G401 (cell line): ENCODE measurements around the gene RELCH. TPM values are rescaled to one million over a fixed set of nuclear protein-coding genes. Genes with fewer than 3 reads are reported as not detected.

Experiments used
- DNase-seq: peaks from one replicate; pipeline ENCODE4 v3.0.0-alpha.2; 2015; ENCODE audit warnings: low spot score
- in situ Hi-C: cut with HindIII; loops from 2 replicates; pipeline ENCODE4 v1.10.0; 2016; ENCODE audit warnings: low sequenced_read_pairs, mixed read lengths
- total RNA-seq: library from RNA; depleted of rRNA; stranded (reverse); fragments of >200 nt; shearing (Covaris generic); gene quantifications from 2 replicates; pipeline ENCODE4 v1.2.3, GENCODE V29; 2014

The RELCH gene
- total RNA-seq, 1 experiment from 2014 or later, result 29.0 TPM

DNA sequence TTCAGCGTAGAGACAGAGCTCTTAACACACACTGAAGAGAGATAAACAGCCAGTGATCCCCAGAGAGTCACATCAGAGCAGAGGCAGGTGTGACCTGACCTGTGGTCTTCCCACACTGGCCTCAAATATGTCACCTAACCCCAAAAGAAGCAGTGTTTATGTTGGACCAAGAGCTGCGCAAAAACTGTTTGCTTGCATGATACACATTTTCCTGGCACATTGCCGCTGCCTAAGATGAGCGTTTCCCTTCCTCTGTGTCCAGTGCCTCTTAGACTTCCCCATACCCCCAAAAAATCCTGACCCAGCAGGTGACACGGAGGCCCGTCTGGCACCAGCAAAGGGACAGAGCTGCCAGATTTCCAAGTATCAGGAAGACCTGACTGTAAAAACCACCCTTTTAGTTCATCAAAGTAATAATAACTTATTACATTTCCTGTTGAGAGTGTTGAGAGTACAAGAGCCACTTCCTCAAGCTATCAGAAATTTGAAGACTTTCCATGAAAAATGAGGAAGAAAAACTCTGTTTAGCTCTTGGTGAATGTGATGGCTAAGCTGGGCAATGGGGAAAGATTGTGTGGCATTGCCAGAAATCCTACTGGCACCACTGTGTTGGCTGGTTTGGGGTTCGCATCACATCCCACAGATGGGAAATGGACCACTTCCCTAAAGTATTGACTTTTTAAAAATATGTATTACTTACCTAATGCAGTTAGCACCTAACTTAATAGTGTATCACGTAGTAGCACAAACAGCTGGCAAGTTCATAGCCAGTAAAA lies 144.7 kb downstream of the RELCH start:
- DNase-seq, result no peak
- in situ Hi-C loops, result no loop called here

DNA sequence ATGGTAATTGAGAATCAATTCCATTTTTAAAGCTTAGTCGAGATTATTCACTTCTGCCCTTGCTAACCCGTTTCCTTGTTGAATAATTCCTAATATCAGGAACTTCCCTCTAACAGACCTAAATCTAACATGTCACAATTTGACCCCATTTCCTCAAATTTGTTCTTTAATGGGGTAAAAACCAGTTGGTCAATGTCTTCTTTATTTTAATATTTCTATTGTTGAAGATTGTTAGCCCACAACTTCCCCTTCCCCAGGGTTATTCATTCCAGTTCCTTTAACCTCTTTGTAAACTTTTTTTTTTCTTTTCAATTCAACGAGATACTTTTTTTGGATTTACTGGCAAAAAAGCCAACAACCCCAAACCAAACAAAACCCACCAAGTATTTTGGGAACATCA lies 145.4 kb downstream of the RELCH start:
- no peak for DNase-seq
- in situ Hi-C loops, result no loop called here

DNA sequence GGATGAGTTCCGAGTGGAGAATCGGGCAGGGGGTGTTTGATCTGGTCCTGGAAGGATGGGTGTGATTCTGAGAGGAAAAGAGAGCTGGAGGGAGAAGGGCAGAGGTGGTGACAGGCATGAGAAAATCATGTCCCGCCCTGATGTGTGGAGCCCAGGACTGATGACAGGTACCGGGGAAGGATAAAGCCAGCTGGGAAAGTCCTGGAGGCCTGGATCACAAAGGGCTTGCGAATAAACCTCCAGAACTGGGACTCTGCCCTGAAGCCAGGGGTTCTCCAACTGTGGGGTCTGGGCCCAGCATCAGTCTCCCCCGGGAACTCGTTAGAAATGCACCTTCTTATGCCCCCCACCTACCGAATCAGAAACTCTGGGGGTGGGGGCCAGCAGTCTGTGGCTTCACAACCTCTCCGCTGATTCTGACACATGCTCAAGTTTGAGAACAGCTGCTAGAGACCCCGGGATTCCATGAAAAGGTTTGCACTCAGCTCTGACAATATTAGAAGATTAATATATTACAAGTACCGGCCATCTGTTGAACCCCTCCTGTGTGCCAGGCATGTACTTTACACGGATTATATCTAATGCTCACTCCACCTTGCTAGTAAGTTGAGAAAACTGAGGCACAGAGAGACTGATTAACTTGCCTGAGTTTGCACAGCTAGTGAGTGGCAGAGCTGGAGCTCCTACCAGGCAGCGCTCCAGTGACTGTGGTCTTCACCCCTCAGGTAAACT lies 146.1 kb downstream of the RELCH start:
- no peak for DNase-seq
- in situ Hi-C loops, result no loop called here

DNA sequence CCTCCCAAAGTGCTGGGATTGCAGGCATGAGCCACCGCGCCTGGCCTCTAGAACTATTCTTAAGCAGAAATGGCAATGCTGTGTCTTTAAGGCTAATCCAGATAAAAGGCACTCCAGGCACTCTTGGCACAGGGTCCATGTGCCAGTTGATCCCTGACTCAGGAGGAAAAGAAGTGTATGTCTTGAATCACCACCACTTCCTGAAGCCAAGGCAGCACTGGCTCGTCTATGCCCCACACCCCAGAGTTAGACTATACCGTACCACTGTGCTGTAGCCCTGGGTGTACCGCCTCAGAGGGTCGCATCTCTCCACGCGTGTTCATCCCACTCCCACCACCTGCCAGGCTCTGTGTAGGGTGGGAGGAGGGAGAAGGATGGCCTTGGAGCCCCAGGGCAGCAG lies 147.1 kb downstream of the RELCH start:
- in situ Hi-C loops, result no loop called here
- no peak for DNase-seq

DNA sequence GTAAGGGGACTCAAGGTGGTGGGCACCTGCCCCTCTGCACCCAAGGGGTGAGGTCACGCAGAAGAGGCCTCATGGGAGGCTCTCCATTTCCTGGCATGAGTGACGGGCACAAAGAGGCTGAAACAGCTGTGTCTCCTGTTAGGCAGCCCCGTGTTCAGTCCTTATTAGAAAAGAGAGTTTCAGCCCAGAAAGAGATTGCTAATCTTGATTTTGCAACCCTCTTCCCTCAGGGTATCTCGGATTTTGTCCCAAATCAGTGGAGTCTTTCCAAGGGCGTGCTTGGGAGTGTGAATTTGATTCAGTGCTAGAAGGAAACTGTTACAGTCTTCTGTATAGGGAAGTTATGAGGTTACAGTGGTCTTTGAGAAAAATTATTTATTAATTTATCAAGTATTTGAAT lies 148.4 kb downstream of the RELCH start:
- in situ Hi-C loops, result no loop called here
- DNase-seq, result no peak

DNA sequence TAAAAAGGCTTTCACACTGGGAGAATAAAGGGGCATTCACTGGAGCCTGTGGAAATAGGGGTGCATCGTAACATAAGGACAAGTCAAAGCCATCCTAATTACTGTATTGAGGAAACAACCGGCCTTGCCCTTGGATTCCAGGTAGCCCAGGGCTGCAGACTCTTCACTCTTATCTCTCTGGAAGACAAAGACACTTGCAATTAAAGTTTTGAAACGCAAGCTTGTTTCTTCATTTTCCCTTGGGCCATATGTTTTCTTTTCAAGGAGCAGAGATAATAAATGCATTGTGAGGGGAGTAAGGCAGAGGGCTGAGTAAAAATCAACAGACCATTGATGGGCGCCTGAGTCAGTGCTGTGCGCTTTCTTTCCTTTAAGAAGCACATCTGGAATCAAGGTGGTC lies 149.6 kb downstream of the RELCH start:
- DNase-seq, result no peak
- in situ Hi-C loops, result no loop called here

DNA sequence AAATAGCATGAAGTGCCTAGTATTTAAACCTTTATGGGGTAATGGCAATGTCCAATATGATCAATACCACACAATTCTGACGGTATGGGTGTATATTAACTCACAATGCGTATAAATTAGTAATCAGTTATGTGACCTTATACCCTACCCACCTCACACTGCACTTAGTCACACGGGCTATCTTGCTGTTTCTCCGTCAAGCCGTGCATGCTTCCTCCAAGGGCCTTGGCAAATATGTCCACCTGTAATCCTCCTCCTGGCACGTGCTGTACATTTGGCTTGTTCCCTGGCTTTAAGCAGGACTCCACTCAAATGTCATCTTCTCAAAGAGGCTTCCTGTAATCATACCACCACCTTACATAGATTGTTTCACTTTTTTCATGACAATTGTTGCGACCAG lies 150.3 kb downstream of the RELCH start:
- in situ Hi-C loops, result no loop called here
- DNase-seq, result no peak

DNA sequence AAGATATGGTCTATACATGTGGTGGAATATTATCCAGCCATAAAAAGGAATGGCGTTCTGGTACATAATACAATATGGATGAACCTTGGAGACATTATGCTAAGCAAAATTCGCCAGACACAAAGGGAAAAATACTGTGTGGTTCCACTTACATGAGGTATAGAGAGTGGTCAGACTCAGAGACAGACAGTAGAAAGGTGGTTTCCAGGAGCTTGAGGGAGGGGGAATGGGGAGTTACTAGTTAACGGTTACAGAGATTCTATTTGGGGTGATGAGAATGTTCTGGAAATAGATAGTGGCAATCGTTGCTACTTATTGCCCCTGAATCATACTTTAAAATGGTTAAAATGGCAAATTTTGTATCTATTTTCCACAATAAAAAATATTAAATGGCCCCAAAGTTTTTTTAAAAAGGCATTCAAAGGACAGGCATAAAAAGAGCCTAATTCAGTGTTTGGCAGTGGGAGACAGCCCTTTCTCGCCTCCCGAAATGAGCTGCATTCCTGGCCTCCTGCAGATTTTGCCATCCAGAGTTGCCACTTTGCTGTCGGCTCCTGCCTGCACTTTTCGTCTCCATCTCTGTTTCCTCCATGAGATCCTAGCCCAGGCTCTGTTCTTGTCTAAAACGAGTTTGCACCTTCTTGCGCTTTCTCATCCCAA lies 151.5 kb downstream of the RELCH start:
- in situ Hi-C loops, result no loop called here
- no peak for DNase-seq

DNA sequence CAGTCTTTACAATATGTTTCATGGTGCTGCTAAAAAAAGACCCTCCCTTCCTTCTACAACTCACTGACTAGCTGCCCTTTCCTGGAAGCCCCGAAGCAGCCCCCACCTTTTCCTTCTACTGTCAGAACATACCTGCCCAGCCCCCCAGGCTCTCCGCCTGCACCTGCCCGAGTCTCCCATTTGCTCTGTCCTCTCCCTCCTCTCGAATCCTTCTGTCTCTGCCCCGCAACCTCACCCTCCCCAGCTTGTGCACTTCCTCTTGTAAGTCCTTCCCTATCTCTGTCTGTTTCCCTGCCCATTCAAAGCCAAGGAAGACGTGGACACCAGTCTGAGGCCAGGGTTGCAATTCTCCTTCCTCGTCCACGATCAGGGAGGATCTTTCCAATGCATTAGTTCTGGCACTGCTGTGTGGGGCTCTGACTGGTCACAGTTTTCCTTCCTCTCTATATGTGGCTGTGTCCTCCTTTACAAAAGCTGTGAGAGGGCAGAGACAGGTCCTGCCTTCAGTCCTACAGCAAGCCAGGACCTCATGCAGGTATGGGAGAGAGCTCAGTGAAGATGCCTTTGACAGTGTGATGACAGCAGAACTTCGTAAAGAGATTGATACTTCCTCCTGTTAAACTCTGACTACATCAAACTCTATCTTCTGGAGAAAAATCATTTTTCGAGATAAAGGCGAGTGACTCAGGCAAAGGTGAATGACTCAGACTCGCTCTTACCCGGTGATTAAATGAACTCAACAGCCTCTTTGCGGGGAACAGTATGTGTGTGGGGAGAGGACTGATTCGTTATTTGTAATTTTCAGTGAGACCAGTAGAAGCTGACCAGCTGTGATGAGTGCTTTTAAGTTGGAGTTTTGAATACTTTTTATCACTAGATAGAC lies 152.3 kb downstream of the RELCH start:
- in situ Hi-C loops, result no loop called here
- DNase-seq, result no peak

DNA sequence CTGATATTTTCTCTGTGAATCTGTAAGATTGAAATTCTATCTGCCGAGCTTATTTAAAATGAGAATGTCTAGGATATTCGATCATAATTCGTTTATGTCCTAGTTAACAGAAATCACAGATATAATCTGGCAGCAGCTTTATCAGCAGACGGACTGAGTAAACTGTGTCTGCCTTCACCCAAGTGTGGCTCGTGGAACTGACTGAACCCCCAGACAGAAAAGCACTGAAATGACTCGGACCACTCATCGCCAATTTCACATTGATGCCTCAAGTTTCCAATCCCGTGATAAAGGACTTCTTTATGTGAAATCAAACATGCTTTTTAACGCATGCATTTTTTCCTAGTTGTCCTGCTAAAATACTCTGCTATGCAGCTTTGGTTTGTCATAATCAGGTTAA lies 153.9 kb downstream of the RELCH start:
- in situ Hi-C loops, result no loop called here
- no peak for DNase-seq

DNA sequence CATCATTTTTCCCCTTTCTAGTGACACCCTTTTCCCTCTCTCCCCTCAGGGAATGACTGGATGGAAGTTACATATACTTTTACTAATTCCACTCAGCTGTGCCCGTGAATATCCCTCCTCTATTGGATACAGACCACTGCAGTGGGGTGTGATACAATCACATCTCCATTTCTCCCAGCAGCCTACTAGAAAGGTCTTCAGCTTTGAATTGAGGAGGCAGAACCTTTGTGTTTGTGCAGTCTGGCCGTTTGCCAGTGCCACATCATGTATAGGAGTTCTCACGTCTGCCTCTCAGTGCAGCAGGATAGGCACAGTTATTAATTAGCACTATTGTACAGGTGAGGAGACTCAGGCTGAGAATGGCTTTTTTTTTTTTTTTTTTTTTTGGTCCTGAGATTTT lies 154.4 kb downstream of the RELCH start:
- in situ Hi-C loops, result no loop called here
- DNase-seq, result no peak

DNA sequence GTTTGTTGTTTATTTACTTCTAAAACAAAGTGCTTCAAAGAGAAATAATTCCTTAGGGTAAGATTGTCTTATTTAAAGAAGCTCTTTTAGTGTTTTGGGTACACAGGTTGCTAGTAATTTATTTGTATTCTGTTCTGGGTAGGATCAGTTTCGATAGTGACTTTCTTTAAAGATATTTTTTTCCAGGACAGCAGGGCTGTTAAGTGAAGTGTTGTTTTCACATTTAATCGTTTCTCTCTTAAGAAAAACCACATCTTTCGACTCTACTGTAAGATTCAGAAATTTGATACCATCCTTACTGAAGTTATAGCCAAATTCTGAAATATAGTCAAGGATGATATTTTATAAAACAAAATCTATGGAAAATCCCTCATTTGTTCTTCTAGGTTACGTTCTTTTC lies 155.8 kb downstream of the RELCH start:
- in situ Hi-C loops, result no loop called here
- DNase-seq, result no peak

DNA sequence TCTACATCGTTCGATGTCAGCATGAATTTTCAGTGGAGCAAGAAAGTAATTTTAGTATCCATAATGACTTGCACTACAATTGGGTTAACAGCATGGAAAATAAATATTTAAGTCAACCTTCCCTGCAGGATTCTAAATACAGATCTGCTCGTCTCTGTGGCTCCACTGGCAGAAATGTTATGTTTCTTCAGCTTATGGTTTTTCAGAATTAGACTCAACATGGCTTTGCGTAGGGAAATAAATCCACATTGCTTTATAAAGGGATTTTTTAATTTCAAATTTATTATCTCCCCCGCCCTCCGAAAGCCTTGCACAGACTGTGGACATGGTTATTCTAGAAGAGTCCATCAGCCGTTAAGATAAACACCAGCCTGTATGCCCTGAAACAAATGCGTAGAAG lies 156.3 kb downstream of the RELCH start:
- DNase-seq, result no peak
- in situ Hi-C loops, result no loop called here

DNA sequence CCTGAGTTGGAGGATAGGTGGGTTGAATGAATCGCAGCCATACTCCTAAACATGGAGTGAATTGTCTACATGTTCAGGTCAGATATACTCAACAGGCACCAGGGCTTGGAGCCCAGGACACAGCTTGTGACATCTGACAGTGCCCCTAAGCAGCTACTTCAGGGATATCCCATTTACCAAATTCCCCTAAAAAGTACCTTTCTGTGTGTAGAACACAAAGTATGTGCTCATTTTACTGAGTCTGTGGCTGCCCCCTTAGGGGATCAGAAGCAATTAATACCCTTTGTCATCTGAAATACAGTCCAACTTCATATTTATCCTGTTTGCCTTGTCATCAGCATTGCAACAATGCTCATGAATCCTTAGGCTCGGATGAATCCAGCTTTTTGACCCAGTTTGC lies 158.9 kb downstream of the RELCH start:
- DNase-seq, result no peak
- in situ Hi-C loops, result no loop called here

DNA sequence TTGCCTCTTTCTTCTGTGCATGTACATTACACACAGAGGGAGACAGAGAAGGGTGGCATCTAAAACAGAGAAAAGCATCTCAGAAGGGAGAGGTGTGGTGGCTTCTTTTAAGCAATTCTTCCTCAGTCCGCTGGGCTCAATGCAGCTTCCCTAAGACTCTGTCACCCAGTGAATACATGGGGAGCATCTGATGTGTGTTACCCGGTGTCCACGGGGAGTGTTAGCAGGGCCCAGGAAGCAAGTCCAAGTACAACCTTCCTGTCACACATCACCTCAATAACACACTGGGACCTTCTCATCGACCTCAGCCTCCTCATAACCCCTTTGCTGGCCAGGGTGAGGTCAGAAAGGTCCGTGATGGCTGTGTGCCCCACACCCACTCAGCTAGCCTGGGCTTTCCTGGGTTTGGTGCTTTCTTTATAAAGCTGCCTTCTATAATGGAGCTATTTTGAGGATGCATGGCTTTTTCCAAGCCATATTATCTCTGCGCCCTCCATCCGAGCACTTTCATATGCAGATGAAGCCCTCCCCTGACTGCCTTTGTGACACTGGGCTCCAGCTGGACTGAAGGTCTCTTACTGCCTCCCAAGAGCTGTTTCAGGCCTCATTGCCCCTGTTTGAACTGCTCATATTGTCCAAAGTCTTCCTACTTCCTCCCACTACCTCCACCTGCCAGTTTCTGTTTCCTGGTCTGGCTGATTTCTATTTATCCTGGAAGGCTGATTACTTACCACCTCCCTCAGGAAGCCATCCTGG lies 159.5 kb downstream of the RELCH start:
- no peak for DNase-seq
- in situ Hi-C loops, result no loop called here

DNA sequence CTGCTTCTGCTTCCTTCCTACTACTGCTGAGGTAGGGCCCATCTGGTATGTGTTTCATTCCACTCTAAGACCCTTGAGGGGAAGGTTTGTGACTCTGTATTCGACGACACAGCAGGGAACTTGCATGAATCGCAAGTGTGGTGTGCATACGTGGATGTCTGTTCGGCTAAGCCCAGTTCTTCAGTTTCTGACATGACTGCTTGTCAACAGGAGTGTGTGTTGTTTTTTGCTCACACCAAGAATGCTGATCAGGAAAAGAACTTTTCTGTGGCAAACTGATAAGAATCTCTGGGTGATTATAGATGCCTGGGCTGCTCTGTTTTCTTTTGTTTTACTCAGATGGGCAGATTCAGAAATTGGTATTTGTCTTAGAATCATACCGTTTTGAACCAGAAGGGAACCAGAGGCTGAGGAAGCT lies 160.0 kb downstream of the RELCH start:
- DNase-seq, result no peak
- in situ Hi-C loops, result no loop called here

DNA sequence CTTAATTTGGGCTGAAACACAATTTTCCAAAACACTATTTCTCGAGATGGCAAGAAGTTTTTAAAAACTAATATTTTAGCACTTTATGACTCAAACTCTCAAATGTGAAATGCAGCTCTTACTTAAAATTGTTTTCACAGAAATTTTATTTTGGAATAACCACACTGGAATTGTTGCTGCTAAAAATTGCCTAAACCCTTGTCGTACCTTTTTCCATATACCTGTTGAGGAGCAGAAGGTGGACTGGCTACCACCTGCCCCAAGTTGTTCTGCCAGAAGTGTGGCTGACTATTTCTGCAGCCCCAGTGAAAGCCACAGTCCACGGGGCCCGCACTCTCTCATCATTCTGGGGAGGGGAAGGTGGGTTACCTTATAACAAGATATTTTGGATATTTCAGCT lies 161.4 kb downstream of the RELCH start:
- in situ Hi-C loops, result no loop called here
- DNase-seq, result no peak

DNA sequence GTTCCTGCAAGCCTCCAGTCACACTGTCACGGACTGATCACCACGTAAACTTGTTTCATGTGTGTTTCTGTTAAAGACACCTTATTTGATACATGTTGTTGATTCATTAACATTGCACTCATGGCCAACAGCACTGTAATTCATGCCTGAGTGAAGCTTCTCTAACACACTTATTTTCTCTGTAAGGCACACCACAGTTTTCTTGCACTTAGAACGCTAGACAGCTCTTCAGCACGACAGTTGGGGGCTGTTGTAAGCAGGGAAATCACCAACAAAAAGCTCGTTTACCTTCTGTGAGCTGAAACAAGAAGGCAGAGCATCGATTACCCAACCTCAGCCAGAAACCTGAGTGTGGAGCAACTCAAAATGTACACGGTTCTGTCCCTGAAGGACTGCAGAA lies 166.1 kb downstream of the RELCH start:
- in situ Hi-C loops, result no loop called here
- no peak for DNase-seq

DNA sequence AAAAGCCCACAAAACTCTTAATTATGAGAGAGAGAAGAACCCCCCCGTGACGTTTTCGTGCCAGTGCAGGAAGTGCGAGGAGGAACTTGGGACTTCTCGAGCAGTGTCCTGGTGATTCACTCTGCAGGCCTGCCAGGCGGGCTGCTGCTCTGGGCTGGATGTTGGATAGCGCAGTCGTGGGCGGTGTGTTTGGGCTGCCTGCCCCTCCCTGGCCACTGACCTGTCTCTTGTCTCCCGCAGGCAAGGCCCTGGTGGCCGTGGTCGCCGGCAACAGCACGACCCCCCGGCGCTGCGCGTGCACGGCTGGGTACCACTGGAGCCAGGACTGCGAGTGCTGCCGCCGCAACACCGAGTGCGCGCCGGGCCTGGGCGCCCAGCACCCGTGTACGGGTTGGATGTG lies 167.1 kb downstream of the RELCH start:
- in situ Hi-C loops, result no loop called here
- DNase-seq, result no peak
